ENCODE data around the gene INO80B. TPM values are rescaled to one million over a fixed set of nuclear protein-coding genes. Genes with fewer than 3 reads are reported as not detected.

The INO80B gene
- total and polyA plus RNA-seq, 9 of the 15 experiments (the other 6 are each of a cell fraction or from before 2014, with no cell fraction given): 0.41 to 22.6 (median 9.0) TPM

- TF ChIP-seq RERE (CRISPR knock-in tag; IDR thresholded peaks at IDR 0.05; ENCODE audit: borderline replicate concordance): no peak
- TF ChIP-seq SRSF1 (IDR thresholded peaks at IDR 0.05; ENCODE audit: low read depth, low read length): no peak
- peak; percentile 36 for TF ChIP-seq ATF7 (IDR thresholded peaks at IDR 0.05)
- TF ChIP-seq TAL1 (IDR thresholded peaks at IDR 0.05): no peak
- TF ChIP-seq TAF9B (IDR thresholded peaks at IDR 0.05; ENCODE audit: partially characterized antibody): no peak
- no peak for TF ChIP-seq E2F4 (CRISPR knock-in tag; IDR thresholded peaks at IDR 0.05; ENCODE audit: low read depth)
- no peak for TF ChIP-seq ELK1 (CRISPR knock-in tag; IDR thresholded peaks at IDR 0.05)
- peak; percentile 59 for TF ChIP-seq POLR2B (IDR thresholded peaks at IDR 0.05; ENCODE audit: low read depth, partially characterized antibody)
- no peak for TF ChIP-seq ZNF551 (CRISPR knock-in tag; IDR thresholded peaks at IDR 0.05)
- no peak for TF ChIP-seq CUX1 (CRISPR knock-in tag; IDR thresholded peaks at IDR 0.05)
- no peak for TF ChIP-seq ERF (CRISPR knock-in tag; IDR thresholded peaks at IDR 0.05)
- no peak for TF ChIP-seq BRF1 (IDR thresholded peaks at IDR 0.05; ENCODE audit: borderline replicate concordance, extremely low read depth, insufficient read length)
- TF ChIP-seq MAFF (IDR thresholded peaks at IDR 0.05; ENCODE audit: low read length): no peak
- TF ChIP-seq ZNF696 (CRISPR knock-in tag; conservative IDR thresholded peaks at IDR 0.05): no peak
These were observed 14.3 kb upstream of the INO80B start (continued) for GRCh38 chr2:74440378-74441169.

Data from K562 (cell line).